ENCODE data around the gene LARGE1.
A peak's percentile ranks its signal among the peaks of the same experiment; 100 is the strongest.
"Not testable (repeated sequence)": the region's sequence is repeated elsewhere in the genome, so short reads cannot be mapped to it uniquely, and the experiment has no call there.

The LARGE1 gene

GRCh38 chr22:33461698-33462434 lies 458.4 kb downstream of the LARGE1 start:
- DNase-seq = no peak

- not testable (repeated sequence) for DNase-seq
Observed at GRCh38 chr22:33461245-33461644, 459.0 kb downstream of the LARGE1 start.

GRCh38 chr22:33459137-33459536 lies 461.1 kb downstream of the LARGE1 start:
- DNase-seq = no peak

GRCh38 chr22:33456511-33456910 lies 463.8 kb downstream of the LARGE1 start:
- DNase-seq = no peak

GRCh38 chr22:33455036-33455435 lies 465.2 kb downstream of the LARGE1 start:
- DNase-seq = peak; percentile 14 to 67

DNA sequence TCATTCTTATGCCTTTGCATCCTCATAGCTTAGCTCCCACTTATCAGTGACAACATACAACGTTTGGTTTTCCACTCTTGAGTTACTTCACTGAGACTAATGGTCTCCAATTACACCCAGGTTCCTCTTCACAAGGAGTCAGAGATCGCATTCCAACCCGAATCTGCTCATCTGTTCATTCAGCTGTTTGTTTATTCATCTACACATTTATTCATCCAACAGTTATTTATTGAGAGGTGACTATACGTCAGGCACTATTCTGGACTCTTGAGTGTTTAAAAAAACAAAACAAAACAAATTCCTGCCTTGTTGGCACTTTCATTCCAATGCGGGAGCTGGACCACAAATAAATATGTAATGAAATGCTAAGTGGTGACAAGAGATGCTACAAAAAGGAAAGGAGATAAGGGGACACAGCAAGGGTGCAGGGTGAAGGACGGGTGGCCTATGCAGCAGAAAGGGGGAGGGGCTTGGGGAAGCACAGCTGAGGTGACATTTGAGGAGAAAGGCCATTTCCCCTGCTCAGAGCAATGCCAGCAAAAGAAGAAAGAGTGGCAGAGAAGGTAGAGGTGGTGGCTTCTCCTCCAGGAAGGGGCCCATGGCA lies 468.3 kb downstream of the LARGE1 start:
- no peak for DNase-seq

DNA sequence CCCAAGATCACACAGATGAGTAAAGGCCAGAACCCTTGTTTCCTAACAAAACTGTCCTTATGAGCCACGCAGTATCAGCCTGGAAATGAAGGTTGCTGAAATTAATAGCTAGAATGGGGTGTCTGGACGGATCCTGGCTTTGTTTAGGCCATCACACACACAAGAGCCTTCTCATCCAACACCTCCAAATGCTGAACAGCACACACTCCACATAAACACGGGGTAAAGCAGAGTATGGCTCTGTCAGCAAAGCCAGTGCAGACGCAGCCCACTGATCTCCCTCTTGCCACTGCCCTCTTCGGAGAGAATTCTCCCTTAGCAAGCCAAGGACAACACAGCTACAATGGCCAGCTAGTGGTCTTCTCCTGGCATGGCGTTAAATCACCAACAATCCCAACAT lies 469.5 kb downstream of the LARGE1 start:
- DNase-seq = no peak

GRCh38 chr22:33447733-33448132 lies 472.5 kb downstream of the LARGE1 start:
- no peak for DNase-seq

GRCh38 chr22:33443683-33444082 lies 476.6 kb downstream of the LARGE1 start:
- no peak for DNase-seq

DNA sequence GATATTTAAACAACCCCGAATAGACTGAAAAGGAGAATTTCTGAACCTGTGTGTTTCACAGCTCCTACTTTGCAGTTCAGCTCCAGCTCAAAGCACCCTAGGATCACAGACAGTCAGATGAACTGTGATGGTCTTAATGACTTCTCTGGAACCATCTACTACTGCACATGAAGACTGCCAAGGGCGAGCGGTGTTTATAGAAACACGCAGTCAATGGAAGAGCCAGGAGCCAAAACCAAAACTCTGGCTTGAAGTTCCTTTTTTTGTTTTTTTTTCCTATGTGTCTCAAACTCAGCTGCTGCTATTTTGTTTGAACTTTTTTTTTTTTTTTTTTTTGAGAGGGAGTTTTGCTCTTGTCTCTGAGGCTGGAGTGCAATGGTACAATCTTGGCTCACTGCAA lies 479.5 kb downstream of the LARGE1 start:
- DNase-seq = no peak

DNA sequence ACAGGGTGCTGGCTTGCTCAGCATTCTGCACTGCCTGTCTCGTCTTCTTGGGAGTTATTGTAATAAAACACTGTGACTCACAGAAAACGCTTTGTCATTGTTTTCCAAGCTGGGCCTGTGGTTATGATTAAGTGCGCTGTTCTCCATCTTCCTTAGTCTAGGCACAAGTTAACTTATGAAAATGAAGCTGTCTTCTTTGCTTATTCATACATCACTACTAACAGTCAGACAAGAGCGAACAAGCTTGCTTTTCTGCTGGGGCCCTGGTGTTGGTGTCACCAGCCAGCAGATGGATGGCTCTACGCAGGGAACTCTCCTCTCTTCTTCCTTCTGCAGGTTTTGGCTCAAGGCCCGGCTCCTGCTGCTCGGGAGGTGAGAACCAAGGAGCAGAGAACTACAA lies 482.0 kb downstream of the LARGE1 start:
- DNase-seq = peak; percentile 44 to 77

DNA sequence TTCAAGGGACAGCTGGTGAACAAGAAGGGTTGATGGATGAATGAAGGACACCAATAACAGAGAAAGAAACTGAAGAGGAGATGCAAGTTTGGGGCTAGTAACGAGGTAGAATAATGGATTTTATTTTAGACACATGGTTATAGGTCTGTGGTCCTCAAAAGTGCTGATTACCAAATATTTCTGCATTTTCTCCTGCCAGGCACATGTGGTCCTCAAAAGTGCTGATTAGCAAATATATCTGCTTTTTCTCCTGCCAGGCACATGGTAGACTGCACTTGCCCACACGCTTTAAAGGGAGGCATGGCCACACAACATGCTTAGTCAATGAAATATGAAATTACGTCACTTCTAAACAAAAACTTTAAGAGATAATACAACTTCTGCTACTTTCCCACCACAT lies 489.0 kb downstream of the LARGE1 start:
- no peak for DNase-seq

- no peak for DNase-seq
Observed at GRCh38 chr22:33429281-33429680, 491.0 kb downstream of the LARGE1 start.

GRCh38 chr22:33427461-33427860 lies 492.8 kb downstream of the LARGE1 start:
- DNase-seq = no peak

DNA sequence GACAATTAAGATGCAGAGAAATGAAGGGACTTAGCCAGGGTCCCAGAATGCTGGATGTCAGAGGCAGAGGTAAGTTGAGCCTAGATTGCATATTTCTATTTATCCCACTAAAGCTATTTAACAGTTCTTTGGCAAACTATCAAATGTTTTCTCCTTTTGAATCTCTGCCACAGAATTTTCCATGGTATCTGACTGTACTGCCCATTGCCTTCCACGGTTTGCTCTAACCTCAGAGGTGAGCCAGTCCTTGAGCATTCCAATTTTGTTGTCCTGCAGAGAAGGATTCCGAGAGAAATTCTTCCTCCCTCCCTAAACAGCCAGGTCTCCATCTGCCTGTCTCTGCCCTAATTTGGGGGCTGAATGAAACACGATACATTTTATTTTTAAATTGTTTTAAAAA lies 493.8 kb downstream of the LARGE1 start:
- no peak for DNase-seq

GRCh38 chr22:33421859-33422258 lies 498.4 kb downstream of the LARGE1 start:
- no peak for DNase-seq

DNA sequence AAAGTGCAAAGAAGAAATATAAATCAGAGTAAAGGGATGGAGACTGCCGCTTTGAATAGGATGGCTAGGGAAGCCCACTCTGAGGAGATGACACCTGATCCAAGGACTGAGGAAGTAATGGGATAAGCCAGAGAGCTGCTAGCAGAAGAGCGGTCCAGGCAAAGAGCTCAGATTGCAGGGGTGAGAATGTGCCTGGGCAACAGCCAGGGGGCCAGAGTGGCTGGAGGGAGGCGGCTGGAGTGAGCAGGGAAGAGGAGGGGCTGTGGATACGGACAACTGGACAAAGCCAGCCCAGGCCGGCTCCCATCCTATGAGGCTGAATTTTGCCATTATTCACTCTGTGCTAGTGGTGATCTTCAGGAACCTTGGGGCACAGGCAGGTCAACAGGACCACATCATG lies 501.8 kb downstream of the LARGE1 start:
- no peak for DNase-seq

DNA sequence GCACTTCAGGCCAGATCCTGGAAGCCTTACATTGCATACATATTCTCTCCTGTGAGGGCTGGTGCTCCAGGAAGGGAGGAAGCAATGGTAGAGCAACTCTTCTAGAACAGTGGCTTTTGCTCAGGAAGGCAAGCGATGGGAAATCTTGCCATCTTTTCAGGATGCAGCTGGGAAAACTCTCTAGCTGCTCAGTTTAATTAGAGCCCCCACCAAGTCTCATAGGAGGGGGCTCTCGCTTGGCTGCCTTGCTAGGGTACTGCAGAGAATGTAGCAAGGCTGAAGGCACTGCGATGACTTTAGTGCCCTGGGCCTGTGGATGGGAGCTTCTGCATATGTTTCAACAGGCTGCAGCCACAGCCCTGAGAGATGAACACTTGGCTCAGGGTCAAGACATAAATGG lies 504.9 kb downstream of the LARGE1 start:
- no peak for DNase-seq

DNA sequence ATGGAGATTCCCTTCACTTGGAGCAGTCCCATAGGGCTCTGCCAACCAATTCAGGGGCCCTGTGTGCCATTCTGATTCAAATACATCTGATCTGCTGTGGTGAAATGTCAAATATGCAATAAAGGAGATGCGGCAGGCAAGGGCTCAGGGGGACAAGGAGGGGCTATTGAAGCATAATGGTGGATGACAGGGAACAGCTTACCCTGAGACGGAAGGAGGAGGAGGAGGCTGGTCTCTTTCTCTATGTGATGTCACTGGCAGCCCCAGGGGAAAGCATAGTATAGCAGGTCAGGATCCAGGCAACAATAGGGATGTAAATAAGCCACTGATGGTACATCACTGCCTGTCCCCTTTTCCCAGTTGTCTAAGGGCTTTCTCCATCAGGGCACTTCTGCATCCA lies 511.2 kb downstream of the LARGE1 start:
- no peak for DNase-seq

DNA sequence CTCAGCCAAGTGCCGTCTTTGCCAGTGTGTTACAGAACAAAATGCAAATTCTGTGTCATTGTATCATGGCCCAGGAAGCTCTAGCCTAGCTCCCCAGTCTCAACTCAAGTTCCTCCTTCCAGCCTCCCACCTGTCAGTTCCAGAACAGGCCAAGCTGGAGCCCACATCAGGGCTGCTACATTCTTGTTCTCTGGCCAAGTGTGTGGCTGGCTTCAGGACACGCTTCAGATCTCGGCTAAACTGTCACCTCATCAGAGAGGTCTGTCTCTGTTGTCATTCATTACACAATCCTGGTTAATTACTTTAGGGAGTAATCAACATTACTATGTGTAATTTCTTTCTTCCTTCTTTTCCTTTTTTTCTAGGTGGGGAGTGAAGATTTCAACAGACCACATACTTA lies 515.1 kb downstream of the LARGE1 start:
- no peak for DNase-seq

DNA sequence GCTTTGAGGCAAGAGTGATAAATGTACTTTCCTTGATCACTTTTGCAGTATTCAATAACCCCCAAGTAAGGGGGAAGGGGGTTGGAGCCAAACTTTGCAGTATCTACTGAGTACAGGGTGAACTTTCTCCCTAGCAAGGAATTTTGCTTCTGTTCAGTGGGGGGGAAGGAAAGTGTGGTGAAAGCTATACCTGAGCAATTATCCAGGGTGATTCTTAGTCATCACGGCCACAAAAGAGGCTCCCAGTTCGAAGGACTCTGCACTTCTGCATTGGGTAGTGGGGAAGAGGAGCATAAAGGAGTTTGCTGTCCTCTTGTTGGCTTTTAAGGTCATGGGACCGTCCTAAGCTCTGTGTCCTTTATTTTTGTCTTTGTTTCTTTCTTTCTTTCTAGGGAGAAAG lies 515.6 kb downstream of the LARGE1 start:
- no peak for DNase-seq

GRCh38 chr22:33402325-33402724 lies 518.0 kb downstream of the LARGE1 start:
- DNase-seq = no peak

- DNase-seq = no peak
Observed at GRCh38 chr22:33401291-33401690, 519.0 kb downstream of the LARGE1 start.

DNA sequence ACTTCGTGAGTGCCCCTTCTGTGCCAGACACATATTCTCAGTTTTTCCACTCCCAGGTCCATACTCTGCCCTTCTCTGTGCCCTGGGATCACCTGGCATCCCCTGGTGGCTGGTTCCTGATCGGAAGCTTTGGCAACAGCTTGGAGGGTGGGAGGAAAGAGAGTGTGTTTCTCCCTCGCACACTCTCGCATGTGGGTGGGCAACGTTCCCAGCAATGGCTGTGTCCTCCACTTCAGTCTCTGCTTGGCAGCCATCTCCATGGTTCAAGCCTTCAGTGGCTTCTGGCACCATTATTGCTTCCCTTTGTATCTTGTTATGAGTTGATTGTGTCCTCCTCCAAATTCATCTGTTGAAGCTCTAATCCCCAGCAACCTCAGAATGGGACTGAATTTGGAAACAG lies 519.4 kb downstream of the LARGE1 start:
- DNase-seq = no peak
